Dermis microvascular lymphatic vessel endothelial cell (primary cell): ENCODE results near the gene PLOD3. TPM values are rescaled to one million over a fixed set of nuclear protein-coding genes. Genes with fewer than 3 reads are reported as not detected.

Experiments used
- DNase-seq, 2 donors: peaks; one replicate each; pipeline versions ENCODE4 v3.0.0 to v3.0.0-alpha.2; 2010; ENCODE audit warnings: low read depth in 2 of 2
- total RNA-seq: library from RNA; depleted of rRNA; stranded (reverse); fragments of >200 nt; gene quantifications from 2 replicates; pipeline ENCODE4 v1.2.1, GENCODE V29; 2014

PLOD3 gene
- total RNA-seq, 1 donor from 2014 or later, result 27.2 TPM

DNA sequence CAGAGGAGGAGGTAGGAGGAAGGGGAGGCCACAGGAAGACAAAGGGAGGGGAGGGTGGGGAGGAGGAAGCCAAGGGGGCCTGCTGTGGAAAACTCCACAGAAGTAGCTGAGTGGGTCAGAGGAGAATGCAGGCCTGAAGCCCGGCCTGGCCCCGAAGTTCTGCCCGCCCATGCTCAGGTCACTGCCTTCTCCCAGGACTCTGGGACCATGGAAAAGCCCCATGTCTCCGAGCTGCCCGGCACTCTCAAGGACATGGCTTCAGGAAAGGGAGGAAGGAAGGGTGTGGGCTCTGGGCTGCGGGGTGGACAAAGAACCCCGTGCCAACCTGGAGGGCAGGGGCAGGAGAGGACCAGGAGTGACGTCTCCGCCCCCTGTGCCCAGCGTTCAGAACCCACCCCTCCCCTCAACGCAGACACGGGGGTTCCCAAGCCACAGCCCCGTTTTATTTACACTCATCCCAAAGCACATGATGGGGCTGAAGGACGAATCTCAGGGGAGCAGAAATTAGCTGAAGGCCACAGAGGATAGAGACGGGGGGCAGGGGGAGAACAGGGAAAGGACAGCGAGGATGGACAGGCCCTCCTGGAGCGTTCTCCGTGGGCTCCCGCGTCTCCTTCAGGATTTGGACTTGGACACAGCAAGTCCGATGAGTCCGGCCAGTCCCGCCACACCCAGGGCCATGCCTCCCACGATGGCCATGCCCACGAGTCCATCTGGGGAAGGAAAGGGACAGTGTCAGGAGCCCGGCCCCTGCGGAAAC lies 22.0 kb upstream of the PLOD3 start:
- peak in 1 of 2 donors; percentile 63 for DNase-seq

DNA sequence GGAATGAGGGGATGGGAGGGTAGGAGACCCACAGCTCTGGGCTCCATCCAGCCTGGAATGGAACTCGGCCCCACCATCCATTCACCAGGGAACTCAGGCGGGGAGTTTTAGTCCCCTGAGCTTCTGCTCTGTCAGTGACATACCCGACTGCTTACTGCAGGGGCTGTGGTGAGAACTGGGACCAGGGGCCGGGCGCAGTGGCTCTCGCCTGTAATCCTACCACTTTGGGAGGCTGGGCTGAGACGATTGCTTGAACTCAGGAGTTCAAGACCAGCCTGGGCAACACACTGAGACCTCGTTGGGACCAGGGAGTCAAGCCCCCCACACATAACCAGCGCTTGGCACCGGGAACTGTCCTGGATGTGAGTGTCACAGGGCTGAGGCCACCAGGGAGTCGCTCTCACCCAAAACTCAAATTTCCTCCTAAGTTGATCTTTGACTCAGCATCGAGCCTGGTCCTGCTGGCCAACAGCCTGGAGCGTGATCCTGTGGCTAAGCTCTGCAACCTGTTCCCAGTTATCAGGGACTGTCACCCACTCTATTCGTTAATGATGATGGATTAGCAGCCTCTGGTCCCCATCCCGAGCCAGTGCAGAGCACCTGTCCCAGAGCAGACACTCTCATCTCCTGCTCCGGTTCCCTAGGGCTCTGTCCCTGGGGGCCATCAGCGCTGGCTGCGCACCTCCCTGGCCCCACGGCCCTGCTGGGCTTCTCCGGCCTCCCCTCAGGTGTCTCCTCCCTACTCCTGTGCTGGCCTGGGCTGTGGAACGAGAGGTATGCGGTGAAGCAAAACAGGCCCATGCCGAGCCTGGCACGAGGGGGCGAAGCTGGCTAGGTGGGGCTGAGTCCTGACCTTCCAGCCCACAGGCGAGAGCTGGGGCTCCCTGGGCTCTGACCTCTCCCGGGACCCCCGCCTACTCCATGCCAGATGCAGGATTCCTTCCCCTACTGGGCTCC lies 21.1 kb upstream of the PLOD3 start:
- DNase-seq, result no peak

DNA sequence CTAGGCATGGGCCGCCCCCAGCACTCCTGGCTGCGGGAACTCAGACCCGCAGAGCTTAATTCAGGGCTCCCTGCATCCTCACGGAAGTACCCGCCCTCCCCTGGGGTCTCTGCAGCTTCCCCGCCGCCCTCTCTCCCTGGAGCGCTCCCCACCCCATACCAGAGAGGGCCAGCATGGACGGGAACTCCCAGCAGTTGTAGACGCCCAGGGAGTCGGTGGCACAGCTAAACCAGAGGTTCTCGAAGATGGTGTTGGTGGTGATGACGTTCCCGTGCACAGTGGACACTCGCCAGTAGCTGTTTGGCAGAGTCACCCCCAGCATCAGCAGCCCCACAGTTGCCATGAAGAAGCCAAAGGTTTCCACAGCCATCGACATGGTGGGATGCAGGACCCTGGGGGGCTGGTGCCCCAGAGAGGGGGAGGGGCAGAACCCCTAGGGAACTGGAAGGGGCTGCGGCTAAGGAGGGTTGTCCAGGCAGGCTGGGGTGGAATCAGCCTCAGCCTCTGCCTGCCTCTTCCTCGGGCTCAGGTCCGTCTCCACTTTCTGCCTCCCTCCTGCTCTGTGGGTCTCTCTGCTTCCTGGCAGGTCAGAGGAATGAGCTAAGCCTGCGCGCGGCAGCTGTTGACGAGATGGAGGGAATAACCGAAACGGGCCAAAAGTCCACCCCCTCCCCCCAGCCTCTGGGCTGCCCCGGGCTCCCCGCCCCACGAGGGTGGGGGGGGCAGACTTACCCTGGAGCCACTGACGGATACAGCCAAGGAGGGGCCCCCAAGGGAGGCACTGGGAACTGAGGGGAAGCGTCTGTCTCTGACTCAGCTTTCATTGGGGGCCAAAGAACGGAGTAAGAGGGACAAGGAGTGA lies 20.1 kb upstream of the PLOD3 start, which contains the start of gene CLDN15:
CLDN15 (minus strand) TSS at position 597 of the 862 bp plus-strand sequence; CDS start at position 376, 221 bp downstream.
- peak in 1 of 2 donors; percentile 49 for DNase-seq

DNA sequence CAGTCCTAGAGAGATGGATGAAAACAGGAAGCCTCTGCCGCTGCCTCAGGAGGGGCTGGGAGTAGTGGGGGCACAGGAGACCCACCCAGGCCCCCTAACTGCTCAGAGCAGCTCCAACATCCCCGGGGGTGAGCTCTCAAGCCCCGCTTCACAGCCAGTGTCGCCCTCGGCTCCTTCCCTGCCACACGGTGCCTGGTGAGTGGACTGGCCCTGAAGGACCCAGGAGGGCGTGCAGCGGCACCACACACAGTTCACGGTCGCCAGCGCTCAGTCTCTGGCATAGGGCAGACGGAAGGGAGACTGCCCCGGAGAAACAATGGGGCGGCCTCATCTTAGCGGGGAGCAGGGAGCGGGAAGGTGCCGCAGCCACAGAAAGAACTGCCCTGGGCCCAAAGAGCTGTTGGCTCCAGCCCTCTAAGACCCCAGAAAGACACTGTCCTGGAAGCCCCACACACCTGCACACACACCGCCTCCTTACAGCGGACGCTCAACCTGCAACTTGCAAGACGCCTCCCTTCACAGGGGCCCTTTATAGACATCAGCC lies 19.0 kb upstream of the PLOD3 start:
- no peak for DNase-seq

DNA sequence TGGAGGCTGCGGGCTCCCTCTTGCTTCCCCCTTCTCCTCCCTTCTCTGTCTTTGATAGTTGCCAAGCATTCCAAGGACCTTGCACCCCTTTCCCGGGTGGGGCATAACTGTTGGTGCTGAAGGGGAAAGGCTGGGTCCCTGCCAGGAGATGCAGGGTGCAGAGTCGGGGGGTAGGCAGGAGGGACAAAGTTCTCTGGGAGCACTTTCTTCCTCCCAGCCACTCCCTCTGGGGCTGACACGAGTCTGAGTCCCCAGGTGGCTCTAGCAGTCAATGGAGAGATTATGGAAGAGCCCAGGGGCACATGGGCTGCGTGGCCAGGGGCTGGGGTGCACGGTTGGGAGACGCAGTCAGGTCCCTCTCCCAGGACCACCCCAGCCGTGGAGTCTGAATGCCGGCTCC lies 18.1 kb upstream of the PLOD3 start:
- no peak for DNase-seq

DNA sequence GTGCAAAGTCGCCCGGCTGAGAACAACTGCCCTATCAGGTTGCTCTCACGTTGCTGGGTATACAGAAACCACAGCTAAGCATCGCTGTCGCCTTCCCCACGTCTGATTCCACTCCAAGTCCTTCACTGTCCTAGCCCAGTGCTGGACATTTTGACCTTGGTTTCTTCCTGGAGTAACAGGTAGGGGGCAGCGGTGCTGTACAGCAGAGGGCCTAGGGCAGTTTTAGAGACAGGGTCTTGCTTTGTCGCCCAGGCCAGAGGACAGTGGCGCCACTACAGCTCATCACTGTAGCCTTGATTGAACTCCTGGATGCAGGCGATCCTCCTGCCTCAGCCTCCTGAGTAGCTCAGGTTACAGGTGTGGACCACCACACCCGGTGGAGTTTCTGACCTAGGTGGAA lies 17.7 kb upstream of the PLOD3 start:
- peak in 1 of 2 donors; percentile 37 for DNase-seq

DNA sequence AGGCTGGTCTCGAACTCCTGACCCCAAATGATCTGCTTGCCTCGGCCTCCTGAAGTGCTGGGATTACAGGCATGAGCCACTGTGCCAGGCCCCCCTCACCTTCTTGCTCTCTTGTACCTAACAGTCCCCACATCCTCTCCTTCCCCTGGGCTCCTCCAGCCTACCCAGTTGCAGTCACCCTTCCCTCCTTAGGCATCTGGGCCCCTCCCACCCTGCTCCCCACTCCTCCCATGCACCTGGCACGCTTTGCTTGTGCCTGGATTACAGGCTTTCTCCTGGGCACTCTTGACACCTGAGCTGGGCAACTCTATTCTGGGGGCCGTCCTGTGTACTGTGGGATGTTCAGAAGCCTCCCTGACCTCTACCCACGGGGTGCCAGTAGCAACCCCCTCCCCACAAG lies 17.3 kb upstream of the PLOD3 start:
- no peak for DNase-seq

DNA sequence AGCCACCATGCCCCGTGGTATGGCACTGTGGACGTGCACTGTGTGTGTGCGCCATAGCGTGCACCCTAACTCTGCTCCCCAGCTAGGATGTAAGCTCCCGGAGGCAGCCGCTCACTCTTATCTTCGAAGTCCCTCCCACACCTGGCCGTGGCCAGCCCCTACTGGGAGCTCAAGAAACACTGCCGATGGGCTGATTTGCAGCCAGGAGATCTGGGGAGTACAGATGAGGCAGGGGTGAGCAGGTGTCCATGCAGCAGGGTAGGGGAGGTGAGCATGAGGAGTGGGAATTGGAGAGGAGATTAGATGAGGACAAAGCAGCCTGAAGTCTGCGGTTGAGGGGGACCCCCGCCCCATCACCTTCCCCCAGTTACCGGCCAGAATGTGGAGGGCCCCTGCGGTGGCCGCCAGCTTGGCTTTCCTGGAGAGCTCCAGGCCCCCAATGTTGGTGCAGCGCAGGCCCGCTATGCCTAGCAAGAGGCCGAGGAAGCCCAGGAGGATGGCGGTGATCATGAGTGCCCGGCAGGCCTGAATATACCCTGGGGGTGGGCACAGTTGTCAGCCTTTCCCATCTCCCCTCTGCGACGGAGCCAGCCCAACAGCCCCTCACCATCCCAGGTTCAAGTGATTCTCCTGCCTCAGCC lies 16.6 kb upstream of the PLOD3 start:
- no peak for DNase-seq

DNA sequence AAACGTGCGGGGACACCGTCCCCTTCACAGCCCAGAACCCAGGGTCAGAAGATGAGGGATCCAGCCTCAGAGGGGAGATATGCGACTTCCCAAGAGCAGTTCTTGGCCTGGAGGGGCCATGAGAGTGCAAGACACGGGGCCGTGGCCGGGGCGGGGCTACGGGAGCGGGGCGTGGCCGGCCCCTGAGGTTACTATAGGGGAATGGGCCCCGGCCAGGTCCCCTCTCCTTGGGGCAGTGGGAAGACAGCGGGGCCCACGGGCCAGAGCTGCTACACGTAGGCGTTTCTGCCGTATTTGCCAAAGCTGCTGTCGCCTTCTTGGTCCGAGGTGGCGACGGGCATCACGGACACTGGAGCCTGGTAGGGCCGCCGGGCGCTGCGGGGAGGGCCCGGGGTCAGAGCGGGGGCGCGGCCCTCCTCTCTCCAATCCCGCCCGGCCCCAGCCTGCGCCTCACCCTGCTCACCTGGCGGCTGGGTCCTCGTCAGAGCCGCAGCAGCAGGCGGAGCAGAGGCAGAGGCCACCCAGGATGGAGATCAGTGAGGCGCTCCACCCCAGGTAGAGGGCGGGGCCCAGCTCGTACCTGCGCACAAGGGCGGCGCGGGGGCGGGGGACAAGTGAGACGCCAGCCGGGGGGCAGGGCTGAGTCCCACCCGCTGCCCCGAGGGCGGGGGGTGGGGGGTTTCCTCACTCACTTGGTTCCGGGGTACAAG lies 14.9 kb upstream of the PLOD3 start:
- DNase-seq, result no peak

DNA sequence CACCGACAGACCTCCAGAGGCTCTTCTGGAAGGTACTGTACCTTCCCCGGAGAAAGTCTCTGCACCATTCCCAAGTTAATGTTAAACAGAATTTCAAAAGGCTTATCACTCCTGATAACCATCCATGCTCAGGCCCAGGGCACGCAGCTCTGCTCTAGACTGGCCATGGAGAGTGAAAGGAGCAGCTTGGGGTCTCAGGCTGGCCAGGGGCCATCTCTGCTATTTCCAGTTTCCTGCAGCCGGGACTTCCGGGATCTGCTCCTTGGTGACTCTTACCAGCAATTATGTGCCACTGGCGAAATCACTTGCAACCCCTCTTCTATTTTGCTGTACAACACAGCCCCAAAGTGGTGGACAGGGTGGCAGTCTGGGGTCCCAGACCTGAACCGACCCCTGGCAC lies 14.3 kb upstream of the PLOD3 start:
- DNase-seq, result no peak

DNA sequence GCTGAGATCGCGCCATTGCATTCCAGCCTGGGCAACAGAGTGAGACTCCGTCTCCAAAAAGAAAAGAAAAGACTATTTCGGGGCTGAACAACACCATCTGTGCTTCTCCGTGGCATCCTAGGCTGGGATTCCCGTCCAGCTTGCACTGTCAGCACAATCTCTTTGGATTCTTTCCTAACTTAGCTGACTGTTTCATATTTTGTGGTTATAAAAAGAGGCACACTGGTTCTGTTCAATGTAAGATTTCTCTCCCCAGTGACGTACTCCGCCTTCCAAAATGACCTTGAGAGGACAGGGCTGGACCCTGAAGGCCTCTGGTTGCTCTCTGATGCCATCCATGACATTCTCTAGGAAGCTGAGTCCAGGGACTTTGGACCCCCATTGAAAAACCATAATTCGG lies 9.3 kb upstream of the PLOD3 start:
- DNase-seq, result no peak

DNA sequence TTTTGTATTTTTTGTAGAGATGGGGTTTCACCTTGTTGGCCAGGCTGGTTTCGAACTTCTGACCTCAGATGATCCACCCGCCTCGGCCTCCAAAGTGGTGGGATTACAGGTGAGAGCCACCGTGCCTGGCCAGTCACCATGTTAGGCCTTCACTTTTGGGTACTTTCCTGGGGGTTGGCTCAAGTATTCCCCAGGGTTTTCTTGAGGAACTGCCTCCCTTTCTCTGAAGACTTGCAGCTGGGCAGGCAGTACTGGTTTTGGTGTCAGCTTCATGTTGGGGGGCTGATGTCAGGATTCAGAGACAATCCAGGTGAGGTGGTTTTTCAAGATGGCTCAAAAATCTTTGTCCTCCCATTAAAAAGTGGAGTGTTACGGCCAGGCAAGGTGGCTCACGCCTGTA lies 8.3 kb upstream of the PLOD3 start:
- no peak for DNase-seq

DNA sequence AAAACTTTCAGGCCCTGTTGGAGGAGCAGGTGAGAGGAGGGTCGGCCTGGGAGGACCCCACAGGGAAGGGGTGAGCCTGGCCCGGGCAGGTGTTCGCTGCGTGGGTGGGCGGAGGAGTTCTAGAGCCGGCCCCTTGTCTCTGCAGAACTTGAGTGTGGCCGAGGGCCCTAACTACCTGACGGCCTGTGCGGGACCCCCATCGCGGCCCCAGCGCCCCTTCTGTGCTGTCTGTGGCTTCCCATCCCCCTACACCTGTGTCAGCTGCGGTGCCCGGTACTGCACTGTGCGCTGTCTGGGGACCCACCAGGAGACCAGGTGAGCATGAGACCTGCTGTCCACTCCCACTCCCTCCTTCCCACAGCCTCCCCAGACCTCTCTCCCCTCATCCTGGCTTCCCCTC lies 6.1 kb upstream of the PLOD3 start:
- DNase-seq, result no peak

DNA sequence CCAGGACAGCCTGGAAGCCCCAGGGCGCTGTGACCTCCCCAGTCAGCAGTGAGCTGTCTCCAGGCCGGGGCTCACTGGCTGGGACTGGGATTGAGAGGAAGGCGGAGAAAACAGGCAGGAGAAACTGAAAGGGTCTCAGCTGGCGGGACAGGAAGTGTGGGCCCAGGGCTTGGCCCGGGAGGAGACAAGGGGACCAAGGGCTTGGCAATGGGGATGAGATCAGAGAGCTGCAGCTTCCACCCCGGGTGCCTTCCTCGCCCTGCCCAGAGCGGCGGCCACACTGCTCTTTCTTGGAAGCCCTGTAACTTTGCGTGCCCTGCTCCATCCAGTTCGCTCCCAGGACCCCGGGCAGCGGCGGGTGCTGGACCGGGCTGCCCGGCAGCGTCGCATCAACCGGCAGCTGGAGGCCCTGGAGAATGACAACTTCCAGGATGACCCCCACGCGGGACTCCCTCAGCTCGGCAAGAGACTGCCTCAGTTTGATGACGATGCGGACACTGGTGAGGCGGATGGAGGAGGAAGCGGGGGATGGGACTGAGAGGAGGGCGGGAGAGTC lies 5.0 kb upstream of the PLOD3 start:
- DNase-seq, result no peak

DNA sequence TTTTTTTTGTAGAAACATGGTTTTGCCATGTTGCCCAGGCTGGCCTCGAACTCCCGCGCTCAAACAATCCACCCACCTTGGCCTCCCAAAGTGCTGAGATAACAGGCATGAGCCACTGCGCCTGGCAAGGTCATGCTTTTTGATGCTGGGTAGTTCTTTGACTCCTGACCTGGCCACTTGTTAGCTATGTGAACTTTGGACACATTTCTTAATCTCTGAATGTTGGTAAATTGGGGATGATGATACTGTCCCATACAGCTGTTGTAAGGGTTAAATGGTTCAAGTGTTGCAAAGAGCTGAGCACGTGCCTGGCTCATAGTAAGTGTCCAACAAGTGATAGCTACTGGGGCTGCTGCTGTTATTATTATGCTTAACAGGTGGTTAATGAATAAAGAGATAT lies 2.9 kb upstream of the PLOD3 start:
- no peak for DNase-seq

DNA sequence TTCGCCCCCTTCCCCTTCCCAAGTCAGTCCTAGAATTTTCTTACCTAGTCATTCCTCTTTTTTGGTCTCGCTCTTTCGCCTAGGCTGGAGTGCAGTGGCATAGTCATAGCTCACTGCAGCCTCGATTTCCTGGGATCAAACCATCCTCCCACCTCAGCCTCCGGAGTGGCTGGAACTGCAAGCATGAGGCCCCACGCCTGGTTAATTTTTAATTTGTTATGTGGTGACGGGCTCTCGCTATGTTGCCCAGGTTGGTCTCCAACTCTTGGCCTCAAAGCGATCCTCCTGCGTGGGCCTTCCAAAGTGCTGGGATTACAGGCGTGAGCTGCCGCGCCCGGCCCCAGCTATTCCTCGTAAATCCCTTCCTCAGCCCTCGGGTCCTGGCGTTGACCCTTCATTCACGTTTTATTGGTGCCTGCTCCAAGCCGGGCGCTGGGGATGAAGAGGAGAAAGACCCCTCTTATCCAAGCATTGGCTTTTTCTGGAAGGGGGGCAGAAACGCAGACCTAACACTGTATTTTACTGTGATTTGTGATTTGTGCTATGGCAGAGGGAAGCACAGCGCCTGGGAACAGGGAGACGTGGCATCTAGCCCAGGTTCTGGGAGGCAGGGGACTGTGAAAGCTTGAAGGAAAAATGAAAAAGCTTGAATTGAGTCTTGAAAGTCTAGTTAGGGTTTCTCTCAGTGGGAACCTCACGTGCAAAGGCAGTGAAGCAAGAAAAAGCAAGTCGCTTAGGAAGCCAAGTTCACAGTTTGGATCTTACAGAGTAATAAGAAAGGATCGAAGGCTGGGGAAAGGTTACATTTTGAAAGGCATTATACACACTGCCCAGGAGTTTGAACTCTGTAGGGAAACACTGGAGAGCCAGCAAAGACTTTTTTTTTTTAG lies 1.1 kb upstream of the PLOD3 start:
- no peak for DNase-seq

DNA sequence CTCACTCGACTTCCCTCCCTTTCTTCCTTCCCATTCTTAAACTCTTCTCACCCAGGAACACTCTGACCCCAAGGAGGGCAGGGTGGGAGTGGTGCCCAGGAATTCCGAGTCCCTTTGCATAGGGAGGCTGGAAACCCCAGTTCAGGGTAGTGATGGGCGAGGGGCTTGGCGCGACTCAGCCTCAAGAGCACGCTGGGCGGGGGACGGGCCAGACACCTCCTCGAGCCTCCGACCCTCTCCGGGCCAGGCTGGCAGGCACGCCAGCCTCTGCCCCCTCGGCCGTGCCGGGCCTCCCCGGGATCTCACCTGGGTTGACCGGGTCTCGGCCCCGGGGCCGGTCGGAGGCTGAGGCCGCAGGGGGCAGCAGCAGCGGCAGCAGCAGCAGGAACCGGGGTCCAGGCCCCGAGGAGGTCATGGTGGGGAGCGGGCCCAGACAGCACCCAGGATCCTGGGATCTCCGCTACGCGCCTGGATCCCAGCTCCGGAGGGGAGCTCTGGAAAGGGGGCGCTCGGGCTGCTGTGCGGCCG lies 457 bp downstream of the PLOD3 start:
- DNase-seq, result no peak

DNA sequence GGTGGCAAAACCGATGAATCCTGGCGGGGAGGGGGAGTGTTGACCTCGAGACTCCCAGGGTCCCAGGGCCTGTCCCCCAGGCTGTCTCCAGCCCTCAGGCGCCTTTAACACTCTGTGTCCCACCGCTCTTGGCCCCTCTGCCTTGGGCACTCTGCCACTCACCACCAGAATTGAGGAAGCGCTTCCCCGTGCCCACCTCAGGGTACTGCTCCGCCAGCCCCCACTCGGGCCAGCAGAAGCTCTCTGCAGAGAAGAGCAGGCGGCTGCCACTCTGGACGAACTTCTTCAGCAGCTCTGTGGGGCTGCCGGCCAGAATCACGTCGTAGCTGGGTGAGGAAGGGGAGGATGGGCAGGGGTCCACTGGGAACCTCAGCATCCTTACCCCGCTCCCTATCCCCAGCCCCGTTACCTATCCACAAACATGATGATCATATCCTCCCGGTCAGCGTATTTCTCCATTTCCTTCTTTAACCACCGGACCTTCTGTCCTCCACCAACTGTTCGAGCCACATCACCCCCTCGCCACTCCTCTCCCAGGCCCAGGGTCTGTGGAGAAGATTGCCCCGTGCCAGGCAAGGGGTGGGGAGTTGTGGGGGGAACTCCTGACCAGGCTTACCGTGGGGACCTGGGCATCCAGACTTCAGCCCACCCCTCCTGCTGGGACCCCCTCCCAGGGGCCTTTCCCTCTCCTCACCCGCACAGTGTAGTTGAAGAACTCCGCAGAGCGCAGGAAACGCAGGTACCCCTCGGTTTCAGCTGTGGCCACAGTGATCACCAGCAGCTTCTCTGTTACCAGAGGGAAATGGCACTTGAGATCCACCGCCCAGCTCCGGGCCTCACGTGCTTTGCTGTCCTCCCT lies 1.2 kb downstream of the PLOD3 start:
- no peak for DNase-seq
